GM23338 (cell line): ENCODE measurements around the gene COPB1. TPM values are rescaled to one million over a fixed set of nuclear protein-coding genes. Genes with fewer than 3 reads are reported as not detected.
A peak's percentile ranks its signal among the peaks of the same experiment; 100 is the strongest.

Experiments
- ATAC-seq: fragments of 200-7000 bp; cut with Tn5 transposase; 3 replicates; pipeline ENCODE4 v1.9.1; 2020
- DNase-seq: peaks from one replicate; pipeline ENCODE4 v3.0.0-alpha.2; 2015; ENCODE audit warnings: low spot score
- H2AFZ ChIP-seq: fragments of 200-600 bp; sonication (generic); 2 replicates; pipeline ENCODE4 v1.8.0; 2016; ENCODE audit warnings: antibody characterized with exemption, mild to moderate bottlenecking, moderate library complexity
- H3F3A ChIP-seq: fragments of 200-600 bp; sonication (generic); replicated peaks from 2 replicates; pipeline ENCODE4 v1.8.0; 2017; ENCODE audit warnings: antibody characterized with exemption, mixed run types, low read depth
- H3K27ac ChIP-seq: fragments of 200-600 bp; sonication (generic); 2 replicates; pipeline ENCODE4 v1.6.1; 2016; ENCODE audit warnings: low read depth
- H3K27me3 ChIP-seq: fragments of 200-600 bp; sonication (generic); 2 replicates; pipeline ENCODE4 v1.8.0; 2016; ENCODE audit warnings: mild to moderate bottlenecking, mixed run types, moderate library complexity; ENCODE audit not compliant: insufficient read depth
- H3K36me3 ChIP-seq: fragments of 200-600 bp; sonication (generic); 2 replicates; pipeline ENCODE4 v1.8.0; 2016; ENCODE audit warnings: mild to moderate bottlenecking; ENCODE audit not compliant: insufficient read depth
- H3K4me1 ChIP-seq: fragments of 200-600 bp; sonication (generic); 2 replicates; pipeline ENCODE4 v1.8.0; 2016; ENCODE audit warnings: mild to moderate bottlenecking, moderate library complexity; ENCODE audit not compliant: insufficient read depth
- H3K4me2 ChIP-seq: fragments of 200-600 bp; sonication (generic); 2 replicates; pipeline ENCODE4 v1.7.1; 2017; ENCODE audit warnings: mixed run types
- H3K4me3 ChIP-seq: fragments of 200-600 bp; sonication (generic); 2 replicates; pipeline ENCODE4 v1.6.1; 2016; ENCODE audit warnings: mixed run types
- H3K79me2 ChIP-seq: fragments of 200-600 bp; sonication (generic); replicated peaks from 2 replicates; pipeline ENCODE4 v1.8.0; 2017; ENCODE audit warnings: mild to moderate bottlenecking; ENCODE audit not compliant: insufficient read depth
- H3K9me2 ChIP-seq: fragments of 200-600 bp; sonication (generic); 2 replicates; pipeline ENCODE4 v1.8.0; 2017; ENCODE audit not compliant: insufficient read depth
- H4K20me1 ChIP-seq: fragments of 200-600 bp; sonication (generic); replicated peaks from 2 replicates; pipeline ENCODE4 v1.8.0; 2017; ENCODE audit warnings: mild to moderate bottlenecking; ENCODE audit not compliant: insufficient read depth
- H3K27ac Mint-ChIP-seq: 2 replicates; pipeline ENCODE4 v1.8.0; 2020; ENCODE audit warnings: inconsistent platforms, mild to moderate bottlenecking, moderate library complexity, mixed read lengths
- H3K27me3 Mint-ChIP-seq: 3 replicates; pipeline ENCODE4 v1.8.0; 2022; ENCODE audit warnings: low read depth, mild to moderate bottlenecking, moderate library complexity, mixed read lengths, inconsistent platforms; ENCODE audit not compliant: insufficient read depth, poor library complexity
- H3K36me3 Mint-ChIP-seq: 3 replicates; pipeline ENCODE4 v1.8.0; 2021; ENCODE audit warnings: low read depth, mild to moderate bottlenecking, inconsistent platforms, moderate library complexity, mixed read lengths
- H3K4me1 Mint-ChIP-seq: 3 replicates; pipeline ENCODE4 v1.8.0; 2020; ENCODE audit warnings: mild to moderate bottlenecking, inconsistent platforms, mixed read lengths
- H3K4me3 Mint-ChIP-seq: 3 replicates; pipeline ENCODE4 v1.8.0; 2021; ENCODE audit warnings: moderate library complexity, mild to moderate bottlenecking, inconsistent platforms, mixed read lengths
- H3K9me3 Mint-ChIP-seq: 3 replicates; pipeline ENCODE4 v1.8.0; 2020; ENCODE audit warnings: moderate library complexity, mild to moderate bottlenecking, inconsistent platforms, mixed read lengths
- CREB1 ChIP-seq: fragments of 250-450 bp; sonication (Bioruptor Pico); IDR thresholded peaks from 2 replicates; pipeline ENCODE4 v1.5.0; 2020; ENCODE audit warnings: low read depth, mild to moderate bottlenecking, moderate library complexity
- CTCF ChIP-seq, 2 experiments: fragments of 200-600 bp in 1 of 2; sonication (generic) in 1 of 2; conservative IDR thresholded peaks; 2 replicates each; pipeline versions ENCODE4 v1.5.1 to v1.6.1; 2016 to 2017; ENCODE audit warnings: antibody characterized with exemption in 2 of 2, low read depth in 2 of 2, mild to moderate bottlenecking in 2 of 2, moderate library complexity in 1 of 2
- EZH2 ChIP-seq: fragments of 200-600 bp; sonication (generic); IDR thresholded peaks from one replicate; pipeline ENCODE4 v1.8.0; 2017; ENCODE audit warnings: antibody characterized with exemption, mild to moderate bottlenecking, low read depth; ENCODE audit not compliant: unreplicated experiment
- JUNB ChIP-seq: IDR thresholded peaks from one replicate; pipeline ENCODE4 v1.6.1; 2016; ENCODE audit warnings: antibody characterized with exemption; ENCODE audit not compliant: unreplicated experiment
- NANOG ChIP-seq: IDR thresholded peaks from 2 replicates; pipeline ENCODE4 v1.6.1; 2016; ENCODE audit warnings: antibody characterized with exemption, borderline replicate concordance
- POLR2AphosphoS5 ChIP-seq: IDR thresholded peaks from 2 replicates; pipeline ENCODE4 v1.6.1; 2016; ENCODE audit warnings: antibody characterized with exemption, low read depth
- REST ChIP-seq: IDR thresholded peaks from one replicate; pipeline ENCODE4 v1.6.1; 2018; ENCODE audit warnings: antibody characterized with exemption; ENCODE audit not compliant: unreplicated experiment
- STAT1 ChIP-seq: IDR thresholded peaks from one replicate; pipeline ENCODE4 v1.6.1; 2016; ENCODE audit warnings: antibody characterized with exemption; ENCODE audit not compliant: unreplicated experiment
- ZNF331 ChIP-seq: fragments of 250-450 bp; sonication (Bioruptor Pico); IDR thresholded peaks from 2 replicates; pipeline ENCODE4 v1.5.0; 2020; ENCODE audit warnings: low read depth, mild to moderate bottlenecking, moderate library complexity
- polyA plus RNA-seq: library from polyadenylated mRNA; unstranded; fragments of >200 nt; fragmentation: Nextera tagmentation; extraction: Ambion mirVana; gene quantifications from 2 replicates; pipeline ENCODE4 v1.2.1, GENCODE V29; 2016
- total RNA-seq: library from RNA; depleted of rRNA; stranded (reverse); fragments of >200 nt; shearing (Covaris generic); gene quantifications from 2 replicates; pipeline ENCODE4 v1.2.3, GENCODE V29; 2014

The COPB1 gene
- total and polyA plus RNA-seq, 2 experiments from 2014 or later: 42.3 to 104 TPM

- no peak for TF ChIP-seq POLR2AphosphoS5
- no peak for TF ChIP-seq STAT1
- TF ChIP-seq CTCF (conservative IDR thresholded peaks at IDR 0.05; ENCODE audit: low read depth in 2 of 2): no peak
- no peak for TF ChIP-seq NANOG
- TF ChIP-seq ZNF331 (CRISPR knock-in tag): no peak
- TF ChIP-seq JUNB: no peak
- TF ChIP-seq EZH2: no peak
- no peak for TF ChIP-seq REST
- TF ChIP-seq CREB1 (CRISPR knock-in tag): no peak
Measured at GRCh38 chr11:14538926-14539554, 39.4 kb upstream of the COPB1 start (continued).

GRCh38 chr11:14538271-14538925 is 38.8 kb upstream of the COPB1 start:
- Histone ChIP-seq H3K36me3 (no peaks in the 10 kb centered on the region), H3K4me1 (peaks cover 33% of the 10 kb centered on the region), H3K9me2 (no peaks in the 10 kb centered on the region), H2AFZ (no peak overlapping the region), H3F3A (peaks cover 3% of the 10 kb centered on the region; the same call in 1 of the 2 replicates), H4K20me1 (no peaks in the 10 kb centered on the region), H3K27ac (0 out of 2 replicates have a peak overlapping the region, but pooled peaks have one; percentile 27), H3K4me2 (no peak overlapping the region), H3K4me3 (no peak overlapping the region), H3K27me3 (no peaks in the 10 kb centered on the region), H3K79me2 (no peaks in the 10 kb centered on the region)
- ATAC-seq (no peak), DNase-seq (no peak)
- no peaks in the 10 kb centered on the region for H3K27me3 Mint-ChIP-seq
- H3K4me1 Mint-ChIP-seq: peaks cover 25% of the 10 kb centered on the region
- H3K9me3 Mint-ChIP-seq: no peaks in the 10 kb centered on the region
- H3K36me3 Mint-ChIP-seq: no peaks in the 10 kb centered on the region
- no peak overlapping the region for H3K4me3 Mint-ChIP-seq
- H3K27ac Mint-ChIP-seq: no peak overlapping the region
- TF ChIP-seq CTCF (conservative IDR thresholded peaks at IDR 0.05; ENCODE audit: low read depth in 2 of 2) (no peak), REST (no peak)
